DMS79 treated with DMSO at 0.1 percent for 48 hours (cell line): ENCODE data around the gene PAIP2.
"Not testable (repeated sequence)": the region's sequence is repeated elsewhere in the genome, so short reads cannot be mapped to it uniquely, and the experiment has no call there.

Source experiments
- DNase-seq: peaks from one replicate; lab custom pipeline; 2025; lab: John Stamatoyannopoulos, UW

Gene PAIP2

DNA sequence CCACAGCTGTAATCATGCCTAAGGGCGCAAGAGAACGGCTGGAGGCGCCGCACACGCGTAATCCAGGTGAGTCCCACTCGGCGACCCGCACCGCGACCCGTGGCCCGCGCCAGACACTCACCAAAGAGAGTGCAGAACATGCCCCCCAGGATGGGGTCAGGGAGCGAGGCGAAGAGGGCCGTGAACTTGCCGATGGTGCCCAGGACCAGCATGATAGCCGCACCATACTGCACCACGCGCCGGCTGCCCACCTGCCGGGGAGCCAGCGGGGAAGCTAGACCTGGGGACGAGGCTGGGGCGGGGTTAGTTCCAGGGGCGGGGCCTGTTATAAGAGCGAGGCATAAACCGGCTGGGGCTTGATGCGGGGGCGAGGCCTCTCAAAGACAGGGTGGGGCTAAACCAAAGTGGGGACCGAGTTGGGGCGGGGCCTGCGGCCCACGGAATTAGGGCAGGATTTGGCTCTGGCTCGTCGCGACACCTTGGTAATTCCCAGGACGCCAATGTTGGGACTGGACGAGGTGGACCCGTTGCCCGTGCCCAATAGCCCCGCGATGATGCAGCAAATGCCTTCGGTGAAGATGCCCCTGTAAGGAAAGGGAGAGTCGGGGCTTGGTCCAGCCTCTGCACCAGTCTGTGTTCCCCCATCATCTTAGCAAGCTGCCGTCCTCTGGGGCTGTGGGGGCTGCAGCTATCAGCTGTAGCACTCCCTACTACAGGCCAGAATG, 36.6 kb downstream of the PAIP2 start:
- DNase-seq: no peak

DNA sequence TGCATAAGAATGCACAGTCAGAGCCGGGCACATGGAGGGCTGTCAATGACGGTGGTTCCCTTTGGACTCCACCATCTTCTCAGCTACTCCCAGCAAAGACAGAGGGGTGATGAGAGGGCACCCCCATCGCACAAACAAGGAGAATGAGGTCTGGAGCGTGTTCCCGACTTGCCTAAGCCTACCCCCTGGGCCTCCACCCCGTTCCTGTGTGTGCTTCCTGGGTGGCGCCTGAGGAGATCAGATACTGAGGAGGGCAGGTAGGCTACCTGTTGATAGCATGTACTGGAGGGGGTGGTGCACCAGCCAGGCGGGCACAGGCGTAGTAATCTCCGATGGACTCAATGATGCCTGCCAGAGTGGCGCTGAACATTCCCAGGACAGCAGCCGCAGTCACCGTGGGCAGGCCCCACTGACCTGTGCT, 37.3 kb downstream of the PAIP2 start:
- DNase-seq: no peak

GRCh38 chr5:139379626-139380449, 38.2 kb downstream of the PAIP2 start:
- DNase-seq: no peak

DNA sequence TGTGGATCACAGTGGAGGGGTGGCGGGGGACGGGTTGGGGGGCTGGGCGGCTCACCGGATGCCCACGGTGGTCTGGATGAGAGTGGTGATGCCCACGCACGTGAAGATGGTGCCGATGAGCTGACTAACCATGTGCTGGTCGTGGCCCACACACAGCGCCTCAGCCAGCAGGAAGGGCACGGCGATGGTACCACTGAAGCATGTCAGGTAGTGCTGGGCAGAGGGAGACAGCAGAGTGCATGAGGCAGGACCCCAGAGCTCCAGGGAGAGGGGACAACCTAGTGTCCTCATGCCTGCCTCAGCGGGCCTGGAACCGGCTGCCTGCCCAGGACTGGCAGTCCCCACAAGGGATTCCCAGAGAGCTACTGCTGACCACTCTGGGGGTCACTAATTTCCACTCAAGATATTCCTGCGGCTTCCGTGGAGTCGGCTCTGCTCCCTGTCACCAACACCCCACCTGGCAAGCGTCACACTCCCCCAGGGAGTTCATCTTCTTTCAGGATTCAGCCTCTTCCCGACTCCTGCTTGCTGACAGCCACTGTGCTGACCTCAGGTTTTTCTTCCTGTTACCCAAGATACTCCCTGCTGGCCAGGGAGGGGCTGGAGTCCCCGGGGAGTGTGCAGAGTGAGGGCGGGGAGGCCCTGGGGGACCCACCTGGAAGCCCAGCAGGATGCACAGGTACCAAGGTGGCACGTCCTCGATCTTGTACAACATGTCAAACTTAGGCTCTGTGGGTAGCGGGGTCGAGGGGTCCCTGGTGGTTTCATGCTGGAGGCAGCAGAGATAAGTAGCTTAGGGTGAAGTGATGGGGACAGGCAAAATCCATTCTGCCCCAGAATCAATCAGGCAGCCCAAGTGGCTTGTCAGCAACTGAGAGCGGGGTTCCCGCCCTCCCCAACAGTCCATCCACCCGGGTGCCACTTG, 40.4 kb downstream of the PAIP2 start:
- DNase-seq: no peak

GRCh38 chr5:139382807-139383206, 41.2 kb downstream of the PAIP2 start:
- no peak for DNase-seq

GRCh38 chr5:139383275-139383992, 41.8 kb downstream of the PAIP2 start, which contains the start of gene SLC23A1:
Gene SLC23A1, minus strand, starts transcription at chr5:139383297. Its CDS starts 44 bp downstream, at chr5:139383253.
- DNase-seq: no peak

DNA sequence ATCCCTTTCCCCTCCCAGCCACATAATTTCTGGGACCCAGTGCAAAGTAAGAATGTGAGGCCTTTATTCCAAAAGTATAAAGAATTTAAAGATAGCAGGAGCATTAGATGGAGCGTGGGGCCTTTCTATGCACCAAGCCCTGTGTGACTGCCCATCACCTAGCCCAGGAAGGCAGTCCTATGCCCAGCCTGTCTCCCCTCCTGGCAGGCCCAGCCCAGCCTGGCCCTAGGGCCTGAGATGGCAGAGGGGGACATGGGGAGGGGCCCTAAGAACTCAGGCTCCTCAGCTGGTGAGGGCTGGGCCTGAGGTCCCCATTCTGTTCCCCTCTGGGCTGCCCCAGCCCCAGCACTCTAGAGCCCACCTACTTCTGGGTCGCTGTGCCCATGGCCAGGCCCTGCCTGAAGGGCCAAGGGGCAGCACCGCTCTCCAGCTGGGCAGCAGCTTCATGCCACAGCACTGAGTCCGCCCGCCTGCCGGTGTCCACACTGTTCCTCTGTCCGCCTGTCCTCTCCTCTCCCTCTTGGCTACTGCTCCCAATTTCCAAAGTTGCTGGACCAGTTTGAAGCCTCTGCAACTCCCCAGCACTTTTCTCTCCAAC, 42.4 kb downstream of the PAIP2 start:
- no peak for DNase-seq

DNA sequence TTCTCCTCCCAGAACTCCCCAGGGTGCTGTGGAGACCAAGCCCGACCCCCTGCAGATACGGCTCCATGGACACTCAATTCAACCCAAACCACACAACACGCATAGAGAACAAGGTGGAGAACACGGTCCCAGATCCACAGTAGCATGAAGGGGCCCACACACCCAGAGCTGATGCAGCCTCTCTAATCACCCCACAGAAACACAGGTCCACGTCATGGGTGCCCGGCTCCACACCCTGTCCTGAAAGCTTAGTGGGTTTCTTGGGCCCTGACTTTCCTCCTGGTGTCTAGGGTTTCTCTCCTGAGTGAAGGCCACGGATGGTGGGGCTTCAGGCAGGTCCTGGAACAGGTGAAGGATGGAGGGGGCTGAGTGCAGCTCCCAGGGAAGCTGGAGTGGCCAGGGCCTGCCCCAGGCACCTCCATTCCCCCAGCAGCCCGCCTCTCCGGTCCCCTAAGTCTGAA, 43.0 kb downstream of the PAIP2 start:
- no peak for DNase-seq

GRCh38 chr5:139385061-139386049, 43.7 kb downstream of the PAIP2 start:
- no peak for DNase-seq

- no peak for DNase-seq
These were observed 44.4 kb downstream of the PAIP2 start for GRCh38 chr5:139386050-139386438.

DNA sequence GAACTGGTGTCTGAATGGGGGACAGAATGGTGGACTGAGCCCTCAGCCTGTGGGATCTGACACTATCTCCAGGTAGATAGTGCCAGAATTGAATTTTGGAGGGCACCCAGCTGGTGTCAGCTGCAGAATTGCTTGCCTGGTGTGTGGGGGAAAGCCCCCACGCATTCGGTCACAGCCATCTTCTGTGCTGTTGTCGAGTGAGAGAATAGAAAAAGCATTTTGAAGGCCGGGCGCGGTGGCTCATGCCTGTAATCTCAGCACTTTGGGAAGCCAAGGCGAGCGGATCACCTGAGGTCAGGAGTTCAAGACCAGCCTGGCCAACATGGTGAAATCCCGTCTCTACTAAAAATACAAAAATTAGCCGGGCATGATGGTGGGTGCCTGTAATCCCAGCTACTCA, 45.3 kb downstream of the PAIP2 start:
- DNase-seq: not testable (repeated sequence)

DNA sequence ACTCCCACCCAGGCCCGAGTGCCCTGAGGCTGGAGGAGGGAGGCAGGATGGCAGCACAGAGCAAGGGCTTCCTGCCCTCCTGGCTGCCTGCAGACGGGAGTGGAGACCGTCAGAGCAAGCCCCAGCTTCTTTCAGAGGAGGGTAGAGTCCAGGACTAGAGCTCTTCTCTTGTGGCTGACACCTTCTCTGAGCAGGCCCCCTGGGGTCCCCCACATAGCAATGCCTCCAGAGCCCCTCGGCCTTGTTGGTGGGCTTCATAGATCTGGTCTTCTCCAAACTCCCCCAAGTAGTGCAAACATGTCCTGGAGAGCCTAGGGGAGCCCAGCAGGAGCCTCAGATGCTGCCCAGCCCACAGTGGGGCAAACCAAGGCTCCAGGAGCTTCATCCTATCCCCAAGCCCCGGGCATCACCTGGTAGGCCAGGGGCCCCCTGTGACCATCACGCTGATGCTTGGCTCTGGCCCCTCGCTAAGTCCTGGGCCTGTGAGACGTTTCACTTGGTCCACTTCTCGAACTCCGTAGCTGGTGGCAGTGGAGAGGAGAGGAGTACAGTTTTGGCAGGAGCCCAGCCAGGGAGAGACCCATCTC, 46.0 kb downstream of the PAIP2 start:
- no peak for DNase-seq

GRCh38 chr5:139388198-139388821, 46.7 kb downstream of the PAIP2 start:
- DNase-seq: no peak

- DNase-seq: no peak
These were observed 48.3 kb downstream of the PAIP2 start, which contains the start of gene MZB1 for GRCh38 chr5:139389701-139390638. Gene MZB1, minus strand, starts transcription at chr5:139389913. Its CDS starts 57 bp downstream, at chr5:139389856.

DNA sequence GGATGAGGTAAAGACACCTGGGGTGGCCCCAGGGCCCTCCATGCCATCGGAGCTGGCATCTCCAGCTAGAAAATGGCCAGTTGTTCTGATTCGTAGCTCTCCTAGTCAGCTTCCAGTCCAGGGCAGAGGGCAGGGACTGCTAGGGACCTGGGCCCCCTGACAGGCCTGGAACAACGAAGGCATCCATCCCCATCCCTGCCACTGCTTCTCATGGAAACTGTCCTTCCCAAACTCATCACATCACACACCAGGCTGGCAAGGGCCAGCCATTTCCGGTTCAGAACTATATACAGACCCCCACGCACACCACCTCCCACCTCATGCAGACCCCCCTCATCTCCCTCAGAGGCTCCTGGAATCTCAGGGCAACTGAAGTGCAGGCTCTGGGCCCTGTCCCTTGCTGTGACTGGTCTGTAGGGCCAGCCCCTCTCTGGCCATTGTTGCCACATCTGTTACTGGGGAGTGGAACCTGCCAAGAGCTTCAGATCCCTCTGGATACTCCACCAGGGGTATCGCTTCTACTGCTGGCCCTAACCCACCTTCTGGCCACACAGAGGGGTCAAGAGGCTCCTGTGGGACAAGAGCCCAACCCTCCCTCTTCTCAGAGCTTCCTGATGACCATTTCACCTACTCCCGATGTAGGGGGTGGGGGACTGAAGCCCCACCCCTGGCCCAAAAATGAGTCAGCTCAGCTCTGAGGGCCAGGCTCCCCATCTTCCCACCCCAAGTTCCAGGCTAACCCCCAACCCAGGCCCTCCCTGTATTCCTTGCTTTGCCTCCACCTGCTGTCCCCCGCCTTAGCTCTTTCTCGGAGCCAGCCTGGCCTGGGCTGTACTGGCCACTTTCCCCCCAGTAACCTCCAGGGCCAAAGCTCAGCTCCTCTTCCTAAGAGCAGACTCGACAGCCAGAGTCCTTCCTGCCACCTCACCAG, 49.2 kb downstream of the PAIP2 start:
- DNase-seq: no peak

DNA sequence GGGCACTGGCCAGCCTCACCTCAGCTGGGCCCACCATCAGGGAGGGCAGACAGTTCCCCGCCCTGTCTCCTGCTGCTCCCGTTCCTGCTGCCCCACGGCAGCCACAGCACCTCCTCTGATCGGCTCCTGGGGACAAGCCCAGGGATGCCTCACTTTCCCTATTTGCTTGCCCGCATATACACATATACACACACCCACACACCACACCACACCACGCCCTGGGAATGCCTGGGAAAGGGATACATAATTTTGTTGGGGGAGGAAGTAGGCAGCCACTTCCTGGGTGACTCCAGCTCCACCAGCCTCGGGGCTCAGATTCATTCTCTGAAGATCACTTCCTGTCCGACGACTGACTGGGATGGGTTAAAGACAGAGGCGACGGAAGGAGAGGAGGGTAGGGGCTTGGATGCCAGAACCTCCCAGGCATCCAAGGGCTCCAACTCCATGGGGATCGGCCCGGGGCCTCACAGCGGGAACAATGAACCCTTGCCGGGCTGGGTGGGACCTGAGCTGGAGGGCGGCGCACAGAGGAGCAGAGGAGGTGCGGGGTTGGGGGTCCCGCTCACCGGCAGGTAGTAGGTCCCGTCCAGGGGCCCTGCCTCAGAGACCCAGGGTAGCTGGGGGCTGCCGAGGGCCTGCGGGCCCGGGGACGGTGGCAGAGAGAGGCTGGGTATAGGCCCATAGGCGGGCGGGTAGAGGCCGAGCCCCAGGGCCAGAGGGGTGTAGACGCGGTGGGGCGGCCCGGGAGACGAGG, 50.1 kb downstream of the PAIP2 start:
- DNase-seq: no peak
